ENCODE data around the gene ESF1. TPM values are rescaled to one million over a fixed set of nuclear protein-coding genes. Genes with fewer than 3 reads are reported as not detected.

The ESF1 gene
- total RNA-seq, 1 experiment from 2014 or later: 28.7 TPM

GRCh38 chr20:13784893-13785715 is at the start of gene ESF1, which contains the start of gene NDUFAF5 (continued):
- TF ChIP-seq ZNF532 (CRISPR knock-in tag; IDR thresholded peaks at IDR 0.05; ENCODE audit: borderline replicate concordance) (no peak; the same call in 1 of the 2 replicates), ATF2 (CRISPR knock-in tag; IDR thresholded peaks at IDR 0.05; ENCODE audit: borderline replicate concordance, low read depth) (no peak), MAX (CRISPR knock-in tag; IDR thresholded peaks at IDR 0.05) (peak; percentile 94), ETV6 (CRISPR knock-in tag; IDR thresholded peaks at IDR 0.05) (peak; percentile 82; the same call in 1 of the 2 replicates), JUN (CRISPR knock-in tag; IDR thresholded peaks at IDR 0.05) (no peak), E2F5 (CRISPR knock-in tag; IDR thresholded peaks at IDR 0.05) (no peak), ATF1 (CRISPR knock-in tag; IDR thresholded peaks at IDR 0.05) (no peak), NR1H2 (CRISPR knock-in tag; IDR thresholded peaks at IDR 0.05) (no peak), IRF1 (CRISPR knock-in tag; IDR thresholded peaks at IDR 0.05) (no peak), SOX15 (CRISPR knock-in tag; IDR thresholded peaks at IDR 0.05) (no peak), FOXK1 (CRISPR knock-in tag; IDR thresholded peaks at IDR 0.05) (peak; percentile 91; the same call in 1 of the 2 replicates), ZNF396 (CRISPR knock-in tag; IDR thresholded peaks at IDR 0.05; ENCODE audit: borderline replicate concordance) (no peak), SMAD4 (CRISPR knock-in tag; IDR thresholded peaks at IDR 0.05) (no peak), TEAD4 (CRISPR knock-in tag; IDR thresholded peaks at IDR 0.05) (no peak), TP53 (CRISPR knock-in tag; IDR thresholded peaks at IDR 0.05) (no peak; the same call in 1 of the 2 replicates), NFYB (CRISPR knock-in tag; conservative IDR thresholded peaks at IDR 0.05; ENCODE audit: low read depth) (no peak)

- CTCF ChIA-PET: interaction anchor here (2.0 kb wide), 1 partner anchor 11 kb away, joined by 4 read pairs; no protein-coding TSS in a partner anchor
- Mint-ChIP-seq H3K4me1 (no peaks in the 10 kb centered on the region), H3K9me3 (peaks cover 8% of the 10 kb centered on the region), H3K27me3 (ENCODE audit: low read depth) (no peaks in the 10 kb centered on the region), H3K36me3 (no peaks in the 10 kb centered on the region), H3K27ac (no peak overlapping the region), H3K4me3 (no peak overlapping the region)
- POLR2A ChIA-PET: no interaction called here
- ATAC-seq (no peak), DNase-seq (ENCODE audit: low spot score) (no peak)
- TF ChIP-seq ARID4B (CRISPR knock-in tag; IDR thresholded peaks at IDR 0.05; ENCODE audit: borderline replicate concordance): no peak
- no peak for TF ChIP-seq MXD4 (CRISPR knock-in tag; IDR thresholded peaks at IDR 0.05; ENCODE audit: borderline replicate concordance)
- no peak for TF ChIP-seq JAZF1 (CRISPR knock-in tag; IDR thresholded peaks at IDR 0.05)
- TF ChIP-seq ZBTB43 (CRISPR knock-in tag; IDR thresholded peaks at IDR 0.05): no peak
- TF ChIP-seq CREM (CRISPR knock-in tag; IDR thresholded peaks at IDR 0.05): no peak
- no peak for TF ChIP-seq SOX15 (CRISPR knock-in tag; IDR thresholded peaks at IDR 0.05)
- TF ChIP-seq ZNF219 (CRISPR knock-in tag; IDR thresholded peaks at IDR 0.05; ENCODE audit: borderline replicate concordance): no peak
- TF ChIP-seq IRF2 (CRISPR knock-in tag; IDR thresholded peaks at IDR 0.05; ENCODE audit: borderline replicate concordance, low read depth): no peak
Measured at GRCh38 chr20:13831476-13831875, 46.8 kb upstream of the ESF1 start.
